IMR-90 (cell line): ENCODE data around the gene IRX1.

Experiments
- CTCF ChIP-seq: conservative IDR thresholded peaks from 2 replicates; pipeline ENCODE4 v1.5.1; 2012; ENCODE audit warnings: mild to moderate bottlenecking, low read depth, low read length, improper control_type of control experiment
- MAZ ChIP-seq: IDR thresholded peaks from 2 replicates; pipeline ENCODE4 v1.6.1; 2012; ENCODE audit warnings: low read depth, mild to moderate bottlenecking, low read length, improper control_type of control experiment, moderate library complexity, borderline replicate concordance
- POLR2A ChIP-seq: IDR thresholded peaks from 2 replicates; pipeline ENCODE4 v1.6.1; 2012; ENCODE audit warnings: mild to moderate bottlenecking, low read depth, low read length

- no peak for TF ChIP-seq CTCF
- no peak for TF ChIP-seq MAZ
- TF ChIP-seq POLR2A: no peak
Observed at GRCh38 chr5:3600106-3601060, 4.8 kb downstream of the IRX1 start.
